NCI-H69 (cell line): Measurements from ENCODE around the gene LHX6.

Experiments used
- DNase-seq: peaks from one replicate; lab custom pipeline; 2025; lab: John Stamatoyannopoulos, UW

The LHX6 gene

GRCh38 chr9:122190597-122191381 lies 38.0 kb downstream of the LHX6 start:
- no peak for DNase-seq

GRCh38 chr9:122188369-122188768 lies 40.4 kb downstream of the LHX6 start:
- no peak for DNase-seq

- no peak for DNase-seq
These were observed 41.8 kb downstream of the LHX6 start for GRCh38 chr9:122186777-122187470.

GRCh38 chr9:122186301-122186700 lies 42.5 kb downstream of the LHX6 start:
- no peak for DNase-seq

- no peak for DNase-seq
These were observed 44.2 kb downstream of the LHX6 start for GRCh38 chr9:122184551-122184950.

- no peak for DNase-seq
These were observed 45.3 kb downstream of the LHX6 start for GRCh38 chr9:122183501-122183900.

GRCh38 chr9:122180633-122181032 lies 48.1 kb downstream of the LHX6 start:
- peak; percentile 64 for DNase-seq

GRCh38 chr9:122179690-122180074 lies 49.1 kb downstream of the LHX6 start:
- DNase-seq: peak; percentile 6

- no peak for DNase-seq
These were observed 49.6 kb downstream of the LHX6 start for GRCh38 chr9:122179054-122179689.

GRCh38 chr9:122176916-122177315 lies 51.8 kb downstream of the LHX6 start:
- no peak for DNase-seq

GRCh38 chr9:122173670-122174069 lies 55.1 kb downstream of the LHX6 start:
- no peak for DNase-seq

- no peak for DNase-seq
These were observed 56.6 kb downstream of the LHX6 start for GRCh38 chr9:122172131-122172530.

GRCh38 chr9:122168356-122168755 lies 60.4 kb downstream of the LHX6 start:
- no peak for DNase-seq

- no peak for DNase-seq
These were observed 64.5 kb downstream of the LHX6 start for GRCh38 chr9:122164286-122164685.

- no peak for DNase-seq
These were observed 66.3 kb downstream of the LHX6 start for GRCh38 chr9:122162415-122162814.

GRCh38 chr9:122159925-122160246 lies 68.9 kb downstream of the LHX6 start:
- DNase-seq: no peak

- DNase-seq: peak; percentile 98
These were observed 69.5 kb downstream of the LHX6 start, which contains the start of the genes MORN5 and NDUFA8 for GRCh38 chr9:122159026-122159924. Gene MORN5 (plus strand): TSS chr9:122159908. CDS start chr9:122159973, 65 bp downstream. Gene NDUFA8 (minus strand): TSS chr9:122159779. CDS start chr9:122159677, 102 bp downstream.

GRCh38 chr9:122158202-122158601 lies 70.6 kb downstream of the LHX6 start:
- peak; percentile 51 for DNase-seq

- DNase-seq: no peak
These were observed 73.0 kb downstream of the LHX6 start for GRCh38 chr9:122155796-122156195.
